ENCODE results near the gene TOX3. TPM values are rescaled to one million over a fixed set of nuclear protein-coding genes. Genes with fewer than 3 reads are reported as not detected.
A peak's percentile ranks its signal among the peaks of the same experiment; 100 is the strongest.

The TOX3 gene
- 16.7 and 21.2 TPM in 2 replicates for total RNA-seq (2021; fragmentation: NEBNext Ultra II Directional; extraction: Animal tissue kit (Norgen Biotek cat#: 25700))
- 22.7 and 31.2 TPM in 2 replicates for polyA plus RNA-seq (2011; rRNA removed)
- 13.6 TPM for polyA plus RNA-seq (2011; cell fraction: cytosol; rRNA removed)
- polyA plus RNA-seq (2011; cell fraction: nucleus; rRNA removed) = 39.3 TPM
- 17.8 to 24.5 TPM (median 19.6 TPM) in 4 replicates for polyA plus RNA-seq (2012, experiment 1 of 2)
- polyA plus RNA-seq (2012, experiment 2 of 2) = 2.6 TPM
- 8.0 TPM for polyA plus RNA-seq (2013, experiment 1 of 2)
- 7.7 TPM for polyA plus RNA-seq (2013, experiment 2 of 2)
- polyA minus RNA-seq (2011; rRNA and poly(A)+ RNA removed) = 56.6 and 76.8 TPM in 2 replicates
- polyA minus RNA-seq (2011; cell fraction: cytosol; rRNA and poly(A)+ RNA removed) = 25.2 TPM
- 48.8 TPM for polyA minus RNA-seq (2011; cell fraction: nucleus; rRNA and poly(A)+ RNA removed)
- long read RNA-seq, experiment 1, partial matches to known transcripts = 10 of 17 reads
- long read RNA-seq, experiment 1, other reads (novel, unspliced or antisense) = 4 of 17 reads
- long read RNA-seq, experiment 2, partial matches to known transcripts = 0 of 1 reads
- long read RNA-seq, experiment 2, other reads (novel, unspliced or antisense) = 1 of 1 reads

DNA sequence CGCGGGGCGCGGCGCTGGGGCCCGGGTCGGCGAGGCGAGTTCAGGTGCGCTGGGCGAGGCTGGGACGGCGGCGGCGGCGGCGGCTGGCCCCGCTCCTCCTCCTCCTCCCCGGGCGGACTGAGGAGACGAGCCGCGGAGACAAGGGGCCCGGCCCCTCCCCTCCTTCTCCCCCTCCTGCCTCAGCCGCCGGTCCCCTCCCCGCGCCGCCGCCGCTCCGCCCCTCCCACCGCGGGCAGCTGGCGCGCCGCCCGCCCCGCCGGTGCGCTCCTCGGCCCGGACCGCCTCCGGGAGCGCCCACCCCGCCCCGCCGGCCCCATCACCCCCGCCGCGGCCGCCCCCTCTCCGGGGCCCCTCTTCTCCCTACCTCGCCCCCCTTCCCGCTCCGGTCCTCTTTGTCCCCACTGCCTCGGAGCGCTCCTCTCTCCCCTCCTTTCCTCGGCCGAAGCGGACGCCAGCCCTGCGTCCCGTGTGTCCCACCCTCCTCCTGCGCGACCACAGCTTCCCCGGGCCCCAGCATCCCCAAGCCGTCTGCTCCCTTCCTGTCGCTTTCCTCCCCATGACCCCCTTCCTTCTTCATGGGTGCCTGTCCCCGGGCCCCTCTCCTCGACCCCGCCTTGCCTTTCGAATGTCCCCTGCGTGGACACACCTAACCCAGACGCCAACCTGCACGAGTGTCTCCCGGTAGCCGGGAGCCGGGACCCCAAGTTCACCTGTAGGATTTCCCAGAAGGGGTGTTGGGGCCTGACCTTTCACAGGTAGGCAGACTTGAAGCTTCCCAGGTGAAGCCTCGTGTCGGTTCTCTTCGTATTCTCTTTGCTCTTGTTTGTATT lies at the start of gene TOX3:
Gene TOX3 (minus strand): TSS at position 140 of the 830 bp plus-strand sequence. CDS start 420 bp downstream, outside the sequence.
- H3K27me3 ChIP-seq (replicated peaks in 1 of 4; ENCODE audit: control insufficient read depth in 3 of 4, extremely low read depth in 1 of 4, insufficient read depth in 3 of 4, low read length in 3 of 4) = peaks cover 0 to 14% (median 12%) of the 10 kb centered on the region in 4 experiments; a peak in 5 of 7 replicates
- no peak within 1 kb of the TSS for H2BK12ac ChIP-seq (ENCODE audit: low read depth, low read length)
- H3K79me1 ChIP-seq (ENCODE audit: low read depth, low read length) = peaks cover 3% of the 10 kb centered on the region; the same call in 1 of the 2 replicates
- H3K14ac ChIP-seq (ENCODE audit: insufficient read length) = peak within 1 kb of the TSS; percentile 89
- H2AK5ac ChIP-seq (ENCODE audit: low read depth, low read length) = no peak within 1 kb of the TSS
- peak within 1 kb of the TSS; percentile 57; the same call in 1 of the 2 replicates for H3K18ac ChIP-seq (ENCODE audit: extremely low read depth, low read length)
- no peaks in the 10 kb centered on the region for H3K9me3 ChIP-seq (ENCODE audit: insufficient read depth in 2 of 2, low read depth in 1 of 2, low read length in 1 of 2)
- no peak within 1 kb of the TSS for H2BK20ac ChIP-seq (ENCODE audit: low read length)
- no peak within 1 kb of the TSS for H2BK120ac ChIP-seq (replicated peaks; ENCODE audit: low read depth, low read length)
- peak within 1 kb of the TSS; percentile 31 to 82 (median 60); a peak in 5 of 7 replicates for H3K9ac ChIP-seq (replicated peaks in 1 of 4; ENCODE audit: extremely low read depth in 1 of 4, low read depth in 3 of 4, low read length in 3 of 4)
- no peak within 1 kb of the TSS for H2BK15ac ChIP-seq (ENCODE audit: low read length)
- FAIRE-seq (no peak), DNase-seq (ENCODE audit: low read depth in 1 of 2, low spot score in 2 of 2) (peak in 1 of 2 experiments; percentile 67)
- 4% methylated on average over 19 of the region's 83 CpGs; no CpG with 5 or more reads in 1 of the 2 experiments for WGBS, 2 experiments (ENCODE audit: extremely low coverage in 1 of 2, insufficient coverage in 1 of 2, insufficient read length in 1 of 2, insufficient replicate concordance in 2 of 2, low coverage in 1 of 2, low lambda C conversion rate in 2 of 2, missing lambda C conversion rate in 1 of 2)
- ChIA-PET POLR2A (ENCODE audit: partially characterized antibody) (interaction anchor here (0.9 to 1.1 kb wide), 3 partner anchors 13 to 77 kb away, joined by 3 read pairs; no protein-coding TSS in a partner anchor), CTCF (ENCODE audit: partially characterized antibody) (interaction anchor here (0.6 to 2.2 kb wide), 11 partner anchors 9 to 478 kb away, joined by 4 to 10 read pairs (median 6); no protein-coding TSS in a partner anchor)
- peaks cover 3 to 7% of the 10 kb centered on the region in 2 experiments for H4K20me1 ChIP-seq (replicated peaks in 1 of 2; ENCODE audit: control insufficient read depth in 1 of 2, insufficient read depth in 2 of 2, low read length in 2 of 2)
- no peak within 1 kb of the TSS for H3K56ac ChIP-seq (replicated peaks; ENCODE audit: insufficient read length, low read depth, low read length)
- peaks cover 6 to 38% of the 10 kb centered on the region in 2 experiments; a peak in 3 of 4 replicates for H3K79me2 ChIP-seq (ENCODE audit: control insufficient read depth in 1 of 2, insufficient read depth in 2 of 2, low read length in 2 of 2)
- H2AFZ ChIP-seq (ENCODE audit: low read length) = peak within 1 kb of the TSS; percentile 17; the same call in 1 of the 2 replicates
- H4K8ac ChIP-seq (ENCODE audit: extremely low read depth, insufficient read depth, low read length) = peak within 1 kb of the TSS; percentile 54
- no peak within 1 kb of the TSS; the same call in 1 of the 2 replicates for H2BK5ac ChIP-seq (ENCODE audit: low read depth, low read length)
- H4K5ac ChIP-seq (ENCODE audit: insufficient read length, low read depth, low read length) = peak within 1 kb of the TSS; percentile 35
- peak within 1 kb of the TSS; percentile 93 for H3K4me2 ChIP-seq (ENCODE audit: insufficient read depth in 1 of 2, low read depth in 2 of 2, low read length in 2 of 2)
- peak within 1 kb of the TSS; percentile 15; the same call in 1 of the 2 replicates for H3K27ac ChIP-seq (ENCODE audit: low read depth, low read length)
- H3K36me3 ChIP-seq (ENCODE audit: control insufficient read depth in 2 of 4, insufficient read depth in 4 of 4, low read length in 3 of 4) = no peaks in the 10 kb centered on the region; a peak in 1 of 8 replicates
- peaks cover 0 to 14% (median 7%) of the 10 kb centered on the region in 4 experiments; a peak in 5 of 7 replicates for H3K4me1 ChIP-seq (replicated peaks in 1 of 4; ENCODE audit: control insufficient read depth in 3 of 4, insufficient read depth in 4 of 4, low read length in 3 of 4)
- H3K23ac ChIP-seq (ENCODE audit: insufficient read length) = no peak within 1 kb of the TSS
- peak within 1 kb of the TSS; percentile 52 for H4K91ac ChIP-seq (replicated peaks; ENCODE audit: insufficient read length, low read length)
- H3K4me3 ChIP-seq (ENCODE audit: extremely low read depth in 1 of 4, insufficient read depth in 2 of 4, low read depth in 3 of 4, low read length in 4 of 4) = peak within 1 kb of the TSS; percentile 80 to 97 (median 82)
- H3K4ac ChIP-seq (replicated peaks; ENCODE audit: insufficient read length, low read depth, low read length) = no peak within 1 kb of the TSS
- peaks cover 16% of the 10 kb centered on the region; the same call in 1 of the 2 replicates for H3K23me2 ChIP-seq (ENCODE audit: low read depth, low read length)
- TF ChIP-seq ASH2L (IDR thresholded peaks at IDR 0.05; ENCODE audit: low read length) (no peak), TAF1 (IDR thresholded peaks at IDR 0.05; ENCODE audit: low read depth, low read length) (0 out of 2 replicates have a peak, but pooled peaks have one; percentile 14), CBX5 (IDR thresholded peaks at IDR 0.05; ENCODE audit: low read depth, low read length) (no peak), FOSL1 (IDR thresholded peaks at IDR 0.05; ENCODE audit: insufficient read depth, low read depth, low read length) (no peak), EZH2 (IDR thresholded peaks at IDR 0.05; ENCODE audit: low read depth, low read length, severe bottlenecking) (peak; percentile 32)
- TF ChIP-seq, protein P1, sequence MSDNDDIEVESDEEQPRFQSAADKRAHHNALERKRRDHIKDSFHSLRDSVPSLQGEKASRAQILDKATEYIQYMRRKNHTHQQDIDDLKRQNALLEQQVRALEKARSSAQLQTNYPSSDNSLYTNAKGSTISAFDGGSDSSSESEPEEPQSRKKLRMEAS (IDR thresholded peaks at IDR 0.05) = peak; percentile 62; the same call in 1 of the 2 replicates

All from H1 (cell line).